K562 treated with DMSO at 1 percent for 12 hours (cell line): ENCODE results near the gene ERCC6. TPM values are rescaled to one million over a fixed set of nuclear protein-coding genes. Genes with fewer than 3 reads are reported as not detected.

Experiments used
- total RNA-seq: library from RNA; unstranded; fragments of 300-600 nt; gene quantifications from 2 replicates; pipeline ENCODE4 v1.2.3, GENCODE V29; 2022; ENCODE audit not compliant: insufficient read depth

ERCC6 gene
- 5.9 and 13.3 TPM in 2 replicates for total RNA-seq

GRCh38 chr10:49538381-49539319 is at the start of gene ERCC6:
Gene ERCC6, minus strand, starts transcription at chr10:49539121.

Other genes with a start within 250 kb of the ERCC6 start
- 0.14 and 1.3 TPM in 2 replicates for gene C10orf71, start 240.0 kb downstream of the ERCC6 start, total RNA-seq
- gene DRGX, start 143.0 kb downstream of the ERCC6 start, total RNA-seq, result not detected in 2 replicates
- gene SLC18A3, start 71.2 kb upstream of the ERCC6 start, total RNA-seq, result not detected in 2 replicates
- gene CHAT, start 74.9 kb upstream of the ERCC6 start, total RNA-seq, result not detected in 2 replicates
- not detected in 2 replicates for gene C10orf53, start 140.5 kb upstream of the ERCC6 start, total RNA-seq
- gene OGDHL, start 223.2 kb upstream of the ERCC6 start, total RNA-seq, result 0.38 and 0.52 TPM in 2 replicates